GM18867 (cell line): ENCODE results near the gene SLC31A1.
"Not testable (repeated sequence)": the region's sequence is repeated elsewhere in the genome, so short reads cannot be mapped to it uniquely, and the experiment has no call there.

Source experiments
- ATAC-seq: cut with Tn5 transposase; IDR thresholded peaks from one replicate; pipeline ENCODE4 v1.9.1; 2021; ENCODE audit warnings: mild to moderate bottlenecking, moderate library complexity; ENCODE audit not compliant: unreplicated experiment

The SLC31A1 gene

DNA sequence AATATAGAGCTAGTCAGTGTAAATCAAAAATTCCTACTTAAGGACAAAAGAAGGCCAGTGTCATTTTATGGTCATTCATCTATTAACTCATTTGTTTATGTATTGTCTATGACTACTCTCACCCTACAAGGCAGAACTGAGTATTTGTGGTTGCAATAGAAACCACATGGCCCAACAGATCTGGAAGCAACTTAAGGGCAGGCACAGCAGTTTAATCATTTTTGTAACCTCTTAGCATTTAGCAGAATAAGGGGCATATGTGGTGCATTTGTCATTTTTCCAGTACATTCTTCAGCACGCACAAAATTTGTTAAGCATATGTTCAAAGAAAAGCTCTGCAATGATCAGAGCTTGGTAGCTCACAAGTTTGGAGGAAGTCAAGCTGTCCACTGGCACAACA is 1.4 kb upstream of the SLC31A1 start:
- ATAC-seq: peak; percentile 67

- no peak for ATAC-seq
Observed at GRCh38 chr9:113220467-113221002, 809 bp upstream of the SLC31A1 start.

DNA sequence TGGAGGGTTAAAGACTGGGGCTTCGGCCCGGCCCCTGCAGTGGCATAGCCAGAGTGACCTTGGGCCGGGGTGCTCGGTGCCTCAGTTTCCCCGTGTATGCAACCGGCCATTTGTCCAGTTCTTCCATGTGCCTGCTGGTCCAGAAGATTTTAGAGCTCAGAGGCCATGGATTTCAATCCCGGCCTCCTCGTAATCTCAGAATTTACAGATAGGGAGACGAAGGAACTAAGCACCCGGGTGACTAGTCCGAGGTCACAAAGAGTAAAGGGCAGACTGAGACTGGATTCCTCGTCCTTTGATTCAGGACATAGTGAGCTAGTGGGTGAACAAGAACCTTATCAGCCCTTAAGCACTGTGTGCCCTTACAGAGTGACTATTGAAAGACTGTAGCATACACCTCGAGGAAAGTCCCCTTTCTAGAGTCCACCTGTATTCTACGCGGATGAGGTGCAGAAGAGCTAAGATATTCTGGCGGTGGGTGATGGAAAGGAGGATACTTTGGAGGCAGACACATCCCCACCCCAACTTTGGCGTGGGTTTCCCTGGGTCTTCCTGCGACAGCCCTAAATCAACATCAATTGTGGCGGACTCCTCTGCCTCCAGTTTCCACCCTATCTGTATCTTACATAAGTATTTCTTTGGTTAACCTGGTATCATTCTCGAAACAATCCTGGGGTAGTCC is 597 bp downstream of the SLC31A1 start:
- ATAC-seq: no peak

- no peak for ATAC-seq
Observed at GRCh38 chr9:113222482-113222841, 1.1 kb downstream of the SLC31A1 start.

- no peak for ATAC-seq
Observed at GRCh38 chr9:113223963-113224362, 2.6 kb downstream of the SLC31A1 start.

DNA sequence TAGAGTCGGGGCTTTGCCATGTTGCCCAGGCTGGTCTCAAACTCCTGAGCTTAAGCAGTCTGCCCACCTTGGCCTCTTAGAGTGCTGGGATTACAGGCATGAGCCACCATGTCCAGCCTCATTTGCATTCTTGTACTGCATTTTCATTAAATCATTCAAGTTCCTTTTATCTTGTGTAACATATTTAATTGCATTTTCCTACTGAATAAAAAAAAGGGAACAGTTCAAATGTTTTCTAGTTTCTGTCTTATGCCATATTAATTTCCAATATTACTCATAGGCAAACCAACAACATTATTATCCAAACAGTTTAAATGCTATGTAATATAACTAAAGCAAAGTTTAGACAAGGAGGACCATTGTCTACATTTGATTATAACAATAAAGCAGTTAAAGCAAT is 6.1 kb downstream of the SLC31A1 start:
- no peak for ATAC-seq

DNA sequence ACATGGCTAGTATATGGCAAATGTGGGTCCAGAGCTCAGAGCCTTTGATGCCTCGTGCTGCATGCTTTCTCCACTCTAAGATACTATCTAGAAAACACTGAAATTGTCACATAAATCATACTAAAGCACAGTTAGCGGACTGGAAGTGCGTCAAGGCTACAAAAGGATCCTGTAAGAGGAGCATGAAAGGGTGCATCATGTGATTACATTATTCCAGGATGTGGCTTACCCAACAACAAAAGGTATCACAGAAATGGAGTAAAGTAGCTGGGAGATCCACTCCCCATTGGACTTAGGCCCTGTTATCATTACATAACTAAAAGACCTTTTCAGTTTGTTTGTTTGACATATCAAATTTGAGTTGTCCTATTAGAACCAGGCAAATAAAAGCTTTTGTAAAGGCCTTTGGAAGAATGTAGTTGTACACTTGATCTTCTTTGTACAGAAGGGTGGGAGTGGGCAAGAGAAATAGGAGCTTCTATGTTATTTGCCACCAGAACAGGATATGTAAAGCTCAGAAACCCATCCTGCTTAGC is 6.9 kb downstream of the SLC31A1 start:
- no peak for ATAC-seq

DNA sequence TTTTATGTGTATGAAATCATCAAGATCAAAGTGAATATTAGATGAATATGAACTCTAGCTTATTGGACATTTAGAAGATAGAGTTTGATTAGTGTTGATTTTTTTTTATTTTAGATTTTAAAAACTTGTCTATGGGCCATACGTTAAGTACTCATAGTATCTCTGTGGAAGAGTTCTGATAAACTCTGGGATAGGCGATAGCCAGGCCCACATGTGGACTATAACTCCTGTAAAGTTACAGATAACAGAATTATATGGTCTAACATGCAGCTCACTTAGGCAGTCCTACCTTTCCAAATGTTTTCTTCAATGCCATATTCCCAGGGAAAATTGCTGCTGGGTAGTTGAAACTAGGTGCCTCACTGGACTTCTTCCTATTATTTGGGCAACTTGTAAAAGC is 10.4 kb downstream of the SLC31A1 start:
- no peak for ATAC-seq

DNA sequence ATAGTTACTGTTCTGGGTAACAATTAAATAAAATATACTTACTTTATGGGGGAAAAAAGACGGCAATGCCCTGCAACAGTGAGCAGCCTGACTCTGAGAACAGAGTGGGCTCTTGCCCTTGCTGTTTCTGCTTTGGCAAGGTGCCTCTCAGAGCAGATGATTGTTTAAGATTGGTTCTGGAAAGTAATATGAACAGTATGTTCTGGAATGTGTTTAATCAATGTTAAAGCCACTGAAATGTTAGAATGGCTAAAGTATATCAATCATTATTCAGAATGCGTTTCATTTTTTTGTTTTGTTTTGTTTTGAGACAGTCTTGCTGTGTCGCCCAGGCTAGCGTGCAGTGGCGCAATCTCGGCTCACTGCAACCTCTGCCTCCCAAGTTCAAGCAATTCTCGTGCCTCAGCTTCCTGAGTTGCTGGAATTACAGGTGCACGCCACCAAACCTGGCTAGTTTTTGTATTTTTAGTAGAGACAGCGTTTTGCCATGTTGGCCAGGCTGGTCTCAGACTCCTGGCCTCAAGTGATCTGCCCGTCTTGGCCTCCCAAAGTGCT is 14.4 kb downstream of the SLC31A1 start:
- ATAC-seq: not testable (repeated sequence)

DNA sequence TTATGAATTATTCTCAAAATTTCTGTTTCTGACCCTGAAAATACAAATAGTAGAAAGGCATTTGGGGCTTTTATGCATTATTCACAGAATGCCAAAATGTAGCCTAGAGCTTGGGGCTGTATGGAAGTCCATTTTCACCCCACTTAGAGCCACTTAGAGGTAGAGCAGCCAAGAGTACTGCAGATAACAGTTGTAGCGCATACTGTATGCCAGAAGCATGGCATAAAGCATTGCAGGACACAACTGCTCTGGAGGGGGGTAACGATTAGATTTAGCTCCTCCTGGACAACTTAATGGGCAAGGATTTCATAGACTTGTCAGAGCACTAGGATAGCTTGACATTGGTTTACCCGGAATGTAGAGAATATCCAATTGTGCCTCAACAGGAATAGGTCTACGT is 15.7 kb downstream of the SLC31A1 start:
- ATAC-seq: no peak

- no peak for ATAC-seq
Observed at GRCh38 chr9:113238202-113238858, 17.0 kb downstream of the SLC31A1 start.

DNA sequence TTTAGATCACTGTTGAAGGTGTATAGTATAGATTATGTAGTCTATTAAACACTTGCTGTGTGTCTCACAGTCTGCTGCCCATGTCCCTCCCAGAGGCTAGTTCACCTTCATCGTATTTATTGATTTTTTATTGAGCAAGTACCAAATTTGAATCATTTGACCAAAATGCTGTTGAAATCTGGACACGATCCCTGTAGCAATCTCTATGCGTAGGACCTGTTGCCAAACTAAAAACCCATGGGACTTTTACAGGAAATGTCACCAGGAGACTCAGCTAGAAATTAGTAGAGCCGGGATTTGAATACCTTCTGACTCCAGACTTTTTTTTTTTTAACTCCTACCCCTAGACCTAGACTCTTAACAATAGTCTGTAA is 17.5 kb downstream of the SLC31A1 start:
- no peak for ATAC-seq

DNA sequence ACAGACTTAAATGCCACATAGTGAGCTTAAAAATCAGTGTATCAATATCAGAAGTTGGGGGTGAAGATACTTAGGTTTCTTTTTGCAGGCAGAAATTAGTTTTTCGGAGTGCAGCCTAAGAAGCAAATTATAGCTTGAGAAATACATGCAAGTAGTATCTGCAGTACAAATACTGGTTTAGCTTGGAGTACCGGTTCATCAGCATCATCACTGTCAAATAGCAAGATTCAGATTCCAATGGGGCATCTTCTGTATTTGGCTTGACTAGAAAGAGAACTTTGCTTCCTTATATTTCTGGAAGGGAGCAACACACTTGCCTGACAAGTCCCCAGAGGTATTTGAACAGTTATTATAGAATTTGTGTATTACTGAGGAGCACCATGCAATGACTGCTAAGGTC is 19.8 kb downstream of the SLC31A1 start:
- ATAC-seq: no peak

- no peak for ATAC-seq
Observed at GRCh38 chr9:113244556-113244955, 23.2 kb downstream of the SLC31A1 start.

- no peak for ATAC-seq
Observed at GRCh38 chr9:113245894-113246293, 24.6 kb downstream of the SLC31A1 start.

GRCh38 chr9:113246928-113247327 is 25.6 kb downstream of the SLC31A1 start:
- ATAC-seq: no peak

- ATAC-seq: no peak
Observed at GRCh38 chr9:113247640-113248039, 26.3 kb downstream of the SLC31A1 start.

DNA sequence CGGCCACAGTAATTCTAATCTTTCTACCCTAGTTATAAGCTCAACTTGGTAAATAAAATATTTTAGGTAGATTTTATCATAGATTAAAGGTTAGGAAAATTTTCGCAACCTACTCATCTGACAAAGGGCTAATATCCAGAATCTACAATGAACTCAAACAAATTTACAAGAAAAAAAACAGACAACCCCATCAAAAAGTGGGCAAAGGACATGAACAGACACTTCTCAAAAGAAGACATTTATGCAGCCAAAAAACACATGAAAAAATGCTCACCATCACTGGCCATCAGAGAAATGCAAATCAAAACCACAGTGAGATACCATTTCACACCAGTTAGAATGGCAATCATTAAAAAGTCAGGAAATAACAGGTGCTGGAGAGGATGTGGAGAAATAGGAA is 28.3 kb downstream of the SLC31A1 start:
- not testable (repeated sequence) for ATAC-seq

GRCh38 chr9:113250807-113251206 is 29.5 kb downstream of the SLC31A1 start:
- ATAC-seq: no peak

- ATAC-seq: no peak
Observed at GRCh38 chr9:113254991-113255390, 33.6 kb downstream of the SLC31A1 start.

DNA sequence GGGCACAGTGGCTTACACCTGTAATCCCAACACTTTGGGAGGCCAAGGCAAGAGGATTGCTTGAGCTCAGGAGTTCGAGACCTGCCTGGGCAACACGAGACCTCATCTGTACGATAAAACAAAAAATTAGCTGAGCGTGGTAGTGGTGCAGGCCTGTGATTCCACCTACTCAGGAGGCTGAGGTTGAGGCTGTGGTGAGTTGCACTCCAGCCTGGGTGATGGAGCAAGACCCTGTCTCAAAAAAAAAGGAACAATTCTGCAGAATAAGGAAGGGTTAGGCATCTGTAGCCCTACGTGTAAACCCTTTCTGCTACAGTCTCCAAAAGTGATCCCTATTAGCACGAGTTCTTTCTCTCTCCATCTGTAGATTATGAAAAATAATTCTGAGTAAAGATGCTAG is 34.1 kb downstream of the SLC31A1 start:
- ATAC-seq: no peak

GRCh38 chr9:113257863-113258262 is 36.5 kb downstream of the SLC31A1 start:
- ATAC-seq: no peak
